GM21576 (cell line): ENCODE results near the gene BIRC7.
"Not testable (repeated sequence)": the region's sequence is repeated elsewhere in the genome, so short reads cannot be mapped to it uniquely, and the experiment has no call there.

Experiments
- ATAC-seq: cut with Tn5 transposase; IDR thresholded peaks from one replicate; pipeline ENCODE4 v1.9.1; 2021; ENCODE audit warnings: mild to moderate bottlenecking, moderate library complexity; ENCODE audit not compliant: unreplicated experiment

Gene BIRC7

DNA sequence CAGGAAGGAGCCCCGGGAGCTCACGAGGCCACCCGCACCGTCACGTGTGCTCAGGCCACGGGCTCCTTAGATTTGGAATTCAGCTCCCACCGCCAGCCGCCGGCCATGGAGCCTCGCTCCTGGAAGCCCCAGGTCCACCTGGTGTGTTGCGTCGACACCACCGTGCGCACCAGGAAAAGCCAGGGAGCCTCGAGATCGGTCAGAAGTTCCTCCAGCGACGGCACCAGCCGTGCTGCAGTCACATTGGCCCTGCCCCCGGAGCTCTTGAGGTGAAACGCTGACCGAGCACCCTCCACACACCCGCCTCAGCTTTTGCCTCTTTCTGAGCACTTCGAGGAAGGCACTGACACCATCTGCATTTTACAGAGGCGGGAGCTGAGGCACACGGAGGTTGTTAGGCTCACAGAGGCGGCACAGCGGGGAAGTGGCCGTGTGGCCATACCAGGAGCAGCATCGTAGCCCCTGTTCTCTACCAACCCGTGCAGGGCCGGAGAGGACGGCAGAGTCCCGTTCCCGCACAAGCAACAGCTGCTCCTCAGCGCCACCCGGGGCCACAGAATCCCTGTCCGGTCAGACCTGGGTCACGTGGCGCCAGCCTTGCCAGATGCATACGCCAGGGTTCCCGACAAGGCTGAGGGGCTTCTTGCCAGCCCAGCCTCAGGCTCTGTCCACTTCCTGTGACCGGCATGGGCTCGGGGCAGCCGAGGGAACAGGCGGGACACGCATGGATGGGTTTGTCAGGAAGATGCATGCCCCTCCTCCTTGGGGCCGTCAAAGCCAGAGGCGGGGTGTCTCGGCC, 11.0 kb downstream of the BIRC7 start:
- no peak for ATAC-seq

DNA sequence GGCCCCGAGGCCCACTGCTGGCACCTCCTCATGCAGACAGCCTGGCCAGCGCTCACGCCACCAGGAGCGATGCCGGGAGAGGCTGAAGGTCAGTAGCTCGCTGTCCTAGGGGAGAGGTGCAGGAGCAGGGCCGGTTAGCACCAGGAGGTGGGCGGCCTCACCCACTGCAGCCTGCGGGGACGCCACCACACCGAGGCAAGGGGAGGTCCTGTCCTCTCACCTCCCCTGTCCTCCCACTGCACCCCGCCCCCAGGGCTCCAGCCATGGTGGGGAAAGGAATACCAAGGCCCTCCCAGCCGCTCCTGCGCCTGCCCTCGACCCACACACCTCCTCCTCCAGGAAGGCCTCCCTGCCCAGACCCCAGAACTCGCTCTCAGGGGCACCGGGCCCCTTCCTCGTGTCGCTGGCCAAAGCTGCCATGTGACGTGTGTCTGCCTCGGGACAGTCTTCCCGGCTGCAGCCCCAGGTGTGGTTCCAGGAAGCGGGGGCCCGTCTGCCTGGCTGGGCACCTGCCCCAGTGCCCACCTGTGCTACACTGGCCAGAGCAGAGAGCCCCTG, 12.0 kb downstream of the BIRC7 start:
- no peak for ATAC-seq

DNA sequence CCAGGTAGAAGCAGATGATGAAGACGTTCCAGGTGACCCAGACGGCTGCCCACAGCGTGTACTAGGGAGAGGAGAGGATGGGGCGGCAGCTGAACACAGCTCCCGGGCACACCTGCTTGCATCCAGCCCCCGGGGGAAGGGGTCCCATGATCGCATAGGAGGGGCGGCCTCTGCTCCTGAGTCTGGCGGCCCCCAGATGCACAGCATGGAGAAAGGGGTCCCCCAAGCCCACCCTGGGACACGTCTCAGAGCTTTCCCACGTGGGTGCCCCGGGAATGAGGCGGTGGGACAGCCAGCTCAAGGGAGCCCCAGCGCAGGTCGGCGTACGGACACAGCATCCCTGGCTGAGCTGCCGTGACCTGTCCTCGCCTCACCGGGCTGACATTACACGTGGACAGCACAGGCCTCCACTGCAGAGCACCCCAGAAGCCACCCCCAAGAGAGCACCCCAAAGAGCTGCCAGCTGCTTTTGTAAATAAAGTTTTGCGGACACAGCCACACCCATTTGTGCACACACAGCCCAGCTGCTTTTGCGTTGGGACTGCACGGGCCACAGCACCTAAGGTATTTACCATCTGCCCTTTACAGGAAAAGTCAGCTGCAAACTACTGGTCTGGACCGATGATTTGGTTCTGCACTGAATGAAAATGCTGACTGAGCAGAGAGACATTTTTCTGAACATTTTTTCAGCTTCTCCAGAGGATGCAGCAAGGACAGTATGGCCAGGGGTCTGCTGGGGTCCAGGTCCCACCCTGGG, 13.3 kb downstream of the BIRC7 start:
- ATAC-seq: no peak

DNA sequence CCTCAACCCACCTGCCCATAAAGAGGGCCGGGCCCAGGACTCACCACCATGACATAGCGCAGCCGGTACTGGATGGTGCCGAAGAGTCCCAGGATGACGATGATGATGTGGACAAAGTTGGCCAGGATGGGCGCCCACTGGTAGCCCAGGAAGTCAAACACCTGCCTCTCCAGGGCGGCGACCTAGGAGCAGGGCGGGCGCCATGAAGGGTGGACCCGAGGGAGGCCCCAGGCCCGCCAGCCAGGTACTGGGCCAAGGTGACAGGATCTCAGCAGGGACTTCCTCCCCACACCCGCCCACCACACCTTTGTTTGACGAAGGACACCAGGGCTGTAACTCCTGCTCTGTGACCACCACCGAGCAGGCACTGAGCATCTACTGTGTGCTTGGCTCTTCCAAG, 14.2 kb downstream of the BIRC7 start:
- ATAC-seq: no peak

DNA sequence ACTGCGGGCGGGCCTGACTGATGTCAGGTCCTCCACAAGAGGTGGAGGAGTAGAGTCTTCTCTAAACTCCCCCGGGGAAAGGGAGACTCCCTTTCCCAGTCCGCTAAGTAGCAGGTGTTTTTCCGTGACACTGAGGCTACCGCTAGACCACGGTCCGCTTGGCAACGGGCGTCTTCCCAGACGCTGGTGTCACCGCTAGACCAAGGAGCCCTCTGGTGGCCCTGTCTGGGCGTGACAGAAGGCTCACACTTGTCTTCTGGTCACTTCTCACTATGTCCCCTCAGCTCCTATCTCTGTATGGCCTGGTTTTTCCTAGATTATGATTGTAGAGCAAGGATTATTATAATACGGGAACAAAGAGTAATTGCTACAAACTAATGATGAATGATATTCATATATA, 15.6 kb downstream of the BIRC7 start:
- not testable (repeated sequence) for ATAC-seq

DNA sequence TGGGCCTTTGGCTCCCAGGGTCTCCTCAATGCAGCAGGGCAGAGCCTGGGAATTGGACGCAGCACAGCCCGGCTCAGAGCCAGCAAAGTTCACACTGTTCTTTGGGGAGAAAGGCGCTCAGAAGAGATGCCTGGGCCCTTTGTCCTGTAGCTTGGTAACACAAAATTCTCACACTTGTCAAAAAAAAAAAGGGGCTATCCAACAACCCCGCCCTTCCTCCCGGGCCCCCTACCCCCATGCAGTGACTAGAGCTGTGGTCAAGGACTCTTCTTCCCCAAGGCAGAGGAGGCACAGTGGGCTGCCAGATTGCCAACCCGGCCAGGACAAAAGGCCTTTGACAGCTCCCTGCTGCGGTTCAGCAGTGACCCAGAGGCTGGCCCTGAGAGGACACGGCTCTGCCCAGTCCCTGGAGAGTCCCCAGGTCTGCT, 16.6 kb downstream of the BIRC7 start:
- no peak for ATAC-seq

DNA sequence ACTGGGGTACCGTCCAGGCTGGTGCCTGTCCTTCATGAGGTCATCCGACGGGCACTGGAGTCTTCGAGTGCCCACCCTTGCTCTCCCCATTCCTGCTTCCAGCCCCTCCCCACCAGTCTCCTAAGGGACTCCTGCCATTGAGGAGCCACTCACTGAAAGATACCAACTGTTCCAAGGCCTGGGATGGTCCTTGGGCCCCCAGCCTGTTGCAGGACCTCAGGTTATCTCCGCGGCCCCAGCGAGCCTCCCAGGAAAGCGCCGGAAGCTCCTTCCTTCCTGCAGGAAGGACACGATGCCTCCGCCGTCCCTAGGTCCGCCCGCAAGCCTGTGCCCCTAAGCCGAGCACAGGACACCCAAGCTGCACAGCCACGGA, 17.3 kb downstream of the BIRC7 start:
- no peak for ATAC-seq

DNA sequence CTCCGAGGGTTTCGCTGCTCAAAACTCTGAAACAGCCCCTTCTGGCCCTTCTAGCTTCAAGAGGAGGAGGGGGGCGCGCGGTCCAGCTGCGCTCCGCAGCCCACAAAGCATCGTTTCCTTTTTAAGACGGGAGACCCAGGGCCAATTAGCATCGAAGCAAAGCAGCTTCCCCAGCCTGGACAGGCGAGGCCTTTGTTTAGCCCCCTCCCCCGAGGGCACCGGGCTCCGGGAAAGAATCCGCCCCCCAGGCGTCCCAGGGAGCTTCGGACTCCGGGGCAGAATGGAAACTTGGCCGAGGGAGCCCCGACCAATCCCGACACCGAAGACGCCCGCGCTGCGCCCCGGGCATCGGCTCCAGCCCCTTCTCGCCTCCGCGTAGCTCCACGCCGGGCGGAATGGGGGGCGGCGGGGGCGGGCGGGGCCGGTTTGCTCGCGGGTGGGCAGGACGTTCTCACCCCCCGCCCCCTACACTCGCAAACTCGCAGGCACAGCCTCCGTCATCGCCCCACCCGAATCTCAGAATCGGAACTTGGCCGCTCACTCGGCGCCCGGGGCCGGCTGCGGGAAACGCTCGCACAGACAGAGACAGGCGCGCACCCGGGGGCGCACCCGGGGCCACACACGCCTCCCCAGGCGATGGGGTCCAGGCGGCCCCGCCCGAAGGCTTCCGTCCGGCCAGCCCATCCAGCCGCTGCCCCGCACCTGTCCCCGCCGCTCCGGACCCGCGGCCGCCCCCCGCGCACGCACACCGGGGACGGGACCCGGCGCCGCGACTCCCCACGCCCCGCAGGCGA, 17.9 kb downstream of the BIRC7 start:
- no peak for ATAC-seq

DNA sequence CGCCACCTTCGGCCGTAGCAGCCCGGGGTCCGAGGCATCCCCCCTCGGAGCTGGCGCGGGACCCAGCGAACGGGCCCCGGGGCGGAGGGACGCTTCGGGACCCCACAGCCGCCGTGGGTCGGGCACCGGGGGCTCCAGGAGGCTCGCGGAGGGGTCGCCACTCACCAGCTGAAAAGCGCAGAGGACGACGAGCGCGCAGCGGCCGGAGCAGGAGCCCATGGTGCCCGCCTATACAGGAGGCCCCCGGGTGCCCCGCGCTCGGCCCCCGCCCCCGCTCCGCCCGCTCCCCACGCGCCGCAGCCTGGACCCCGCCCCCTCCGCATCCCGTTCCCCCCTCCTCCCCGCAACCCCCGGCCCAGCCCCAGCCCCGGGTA, 18.5 kb downstream of the BIRC7 start, which contains the start of gene NKAIN4:
NKAIN4 (minus strand) TSS at position 232 of the 374 bp plus-strand sequence; CDS start at position 219, 13 bp downstream.
- no peak for ATAC-seq

DNA sequence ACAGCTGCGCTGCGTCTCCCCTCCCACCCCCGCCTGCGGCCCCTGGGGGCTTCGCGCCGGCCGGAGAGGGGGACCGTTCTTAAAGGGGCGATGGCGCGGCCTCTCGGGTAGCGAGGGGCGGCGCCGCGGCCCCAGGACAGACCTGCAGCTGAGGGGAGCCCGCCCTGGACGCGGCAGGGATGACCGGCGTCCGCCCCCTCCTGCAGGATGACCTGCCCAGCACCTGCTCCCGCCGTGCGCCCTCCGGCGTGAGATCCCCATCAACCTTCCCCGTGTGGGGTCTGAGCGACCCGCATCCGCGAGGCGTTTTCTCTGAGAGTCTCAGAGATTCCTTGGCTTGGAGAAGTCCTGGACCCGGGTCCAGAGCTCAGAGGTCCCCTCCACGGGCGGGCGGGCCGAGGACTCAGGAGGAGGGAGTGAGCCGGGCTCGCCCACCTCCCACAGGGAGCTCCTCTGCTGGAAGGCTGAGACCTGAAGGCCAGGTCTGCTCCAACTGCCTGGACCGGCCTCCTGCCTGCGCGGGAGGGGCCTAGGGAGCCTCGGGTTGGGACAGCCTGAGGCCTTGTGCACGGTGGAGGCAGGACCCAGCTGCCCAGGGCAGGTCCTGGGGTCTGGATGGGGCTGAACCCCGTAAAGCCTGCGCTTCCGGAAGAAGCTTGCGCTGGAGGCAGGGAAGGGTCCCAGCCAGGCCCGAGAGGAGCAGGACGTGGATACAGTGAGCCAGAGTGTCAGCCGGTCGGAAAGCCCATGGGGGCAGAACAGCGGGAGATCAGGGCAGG, 19.1 kb downstream of the BIRC7 start:
- ATAC-seq: no peak

DNA sequence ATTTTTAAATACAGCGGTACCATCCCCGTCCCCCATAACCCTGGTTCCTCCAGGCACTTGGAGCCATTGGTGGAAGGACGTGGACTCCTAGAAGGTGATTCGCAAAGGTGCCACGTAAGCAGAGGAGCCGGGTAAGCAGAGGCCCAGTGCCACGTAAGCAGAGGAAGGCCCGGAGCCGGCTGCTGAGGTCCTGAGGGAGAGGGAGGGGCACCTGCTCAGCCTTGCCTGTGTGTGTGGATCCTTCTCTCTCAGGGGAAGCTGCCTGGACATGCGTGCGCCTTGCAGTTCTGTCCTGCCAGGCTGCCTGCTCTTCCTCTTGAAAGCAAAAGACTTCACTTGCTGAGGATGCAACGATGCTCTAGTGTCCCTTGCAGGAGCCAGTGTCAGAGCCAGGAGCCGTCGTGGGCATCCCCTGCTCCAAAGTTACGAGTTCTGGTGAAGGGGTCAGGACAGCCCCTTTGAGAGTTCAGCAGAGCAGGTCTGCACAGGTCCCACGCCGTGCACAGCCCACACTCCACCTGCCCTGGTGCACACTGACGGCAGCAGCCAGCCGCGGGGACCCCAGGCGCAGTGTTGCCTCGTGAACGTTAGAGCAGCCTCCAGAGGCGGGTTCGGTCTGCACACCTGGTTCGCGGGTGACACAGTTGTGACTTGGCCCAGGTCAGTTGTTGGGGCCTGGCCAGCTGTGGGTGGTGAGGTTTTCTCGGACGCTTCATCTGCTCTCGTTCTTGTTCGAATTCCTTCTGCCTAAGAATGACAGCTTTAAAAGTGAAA, 20.4 kb downstream of the BIRC7 start:
- ATAC-seq: no peak

DNA sequence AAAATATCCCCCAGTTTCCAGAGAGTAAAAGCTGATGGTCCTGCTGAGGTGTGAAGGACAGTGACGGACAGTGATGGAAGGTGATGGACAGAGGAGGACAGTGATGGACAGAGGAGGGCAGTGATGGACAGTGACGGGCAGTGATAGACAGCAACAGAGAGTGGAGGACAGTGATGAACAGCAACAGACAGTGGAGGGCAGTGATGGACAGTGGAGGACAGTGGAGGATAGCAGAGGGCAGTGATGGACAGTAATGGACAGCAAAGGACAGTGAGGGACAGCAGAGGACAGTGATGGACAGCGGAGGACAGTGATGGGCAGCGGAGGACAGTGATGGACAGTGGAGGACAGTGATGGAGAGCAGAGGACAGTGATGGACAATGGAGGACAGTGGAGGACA, 21.2 kb downstream of the BIRC7 start:
- no peak for ATAC-seq

DNA sequence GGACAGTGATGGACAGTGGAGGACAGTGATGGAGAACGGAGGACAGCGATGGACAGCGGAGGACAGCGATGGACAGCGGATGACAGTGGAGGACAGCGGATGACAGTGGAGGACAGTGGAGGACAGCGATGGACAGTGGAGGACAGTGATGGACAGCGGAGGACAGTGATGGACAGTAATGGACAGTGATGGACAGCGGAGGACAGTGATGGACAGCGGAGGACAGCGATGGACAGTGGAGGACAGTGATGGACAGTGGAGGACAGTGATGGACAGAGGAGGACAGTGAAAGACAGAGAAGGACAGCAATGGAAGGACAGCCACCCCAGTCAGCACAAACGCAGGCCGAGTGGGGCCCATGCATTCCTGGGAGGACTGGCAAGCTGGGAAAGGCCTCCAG, 21.9 kb downstream of the BIRC7 start:
- no peak for ATAC-seq

DNA sequence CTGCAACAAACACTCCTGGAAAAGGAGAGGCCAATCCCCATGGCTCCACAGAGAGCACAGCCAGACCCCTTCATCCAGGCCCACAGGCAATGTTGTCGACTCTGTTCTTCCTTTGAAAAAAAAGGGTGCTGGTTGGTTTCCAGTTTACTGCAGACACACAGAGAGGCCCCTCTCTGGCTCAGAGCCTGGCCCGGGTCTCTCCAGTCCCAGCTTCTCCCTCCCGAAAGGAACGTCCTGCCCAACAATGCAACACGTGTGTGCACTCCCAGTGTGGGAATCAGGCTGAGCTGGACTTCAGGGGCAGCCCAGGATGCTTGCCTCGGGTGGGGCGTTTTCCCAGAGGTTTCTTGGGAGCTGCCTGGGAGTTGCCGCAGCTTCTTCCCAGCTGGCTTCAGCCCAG, 23.1 kb downstream of the BIRC7 start:
- ATAC-seq: no peak

DNA sequence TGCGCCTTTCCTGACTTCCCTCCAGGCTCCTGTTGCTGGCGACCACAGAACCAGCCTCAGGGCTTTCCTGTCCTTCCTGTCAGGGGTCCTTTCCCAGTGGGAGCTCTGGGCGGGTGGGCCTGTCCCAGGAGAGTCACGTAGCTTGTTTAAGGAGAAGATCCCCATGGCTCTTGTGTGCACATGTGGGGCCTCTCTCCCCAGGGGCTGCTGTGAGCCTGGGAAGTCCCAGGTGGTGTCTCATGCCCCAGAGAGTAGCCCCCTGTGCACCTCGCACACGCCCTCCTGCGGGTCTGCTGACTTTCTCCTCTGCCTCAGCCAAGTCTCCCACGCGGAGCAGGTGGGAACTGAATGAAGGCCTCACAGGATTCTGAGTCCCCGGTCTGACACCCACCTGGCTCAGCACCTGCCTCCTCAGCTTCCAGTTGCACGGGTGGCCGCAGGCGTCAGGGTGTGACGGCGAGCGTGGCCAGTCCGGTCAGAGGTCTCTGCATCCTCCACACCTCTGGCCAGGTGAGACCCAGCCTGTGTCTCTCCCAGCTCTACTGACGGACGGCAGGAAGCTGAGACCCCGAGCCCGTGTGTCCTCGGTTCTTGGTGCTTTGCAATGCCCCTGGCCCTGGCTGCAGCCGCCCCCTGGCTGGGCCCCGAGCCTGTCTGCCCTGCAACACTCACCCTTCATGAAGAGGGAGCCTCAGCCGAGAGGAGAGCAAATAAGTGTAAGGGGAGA, 24.2 kb downstream of the BIRC7 start:
- no peak for ATAC-seq

DNA sequence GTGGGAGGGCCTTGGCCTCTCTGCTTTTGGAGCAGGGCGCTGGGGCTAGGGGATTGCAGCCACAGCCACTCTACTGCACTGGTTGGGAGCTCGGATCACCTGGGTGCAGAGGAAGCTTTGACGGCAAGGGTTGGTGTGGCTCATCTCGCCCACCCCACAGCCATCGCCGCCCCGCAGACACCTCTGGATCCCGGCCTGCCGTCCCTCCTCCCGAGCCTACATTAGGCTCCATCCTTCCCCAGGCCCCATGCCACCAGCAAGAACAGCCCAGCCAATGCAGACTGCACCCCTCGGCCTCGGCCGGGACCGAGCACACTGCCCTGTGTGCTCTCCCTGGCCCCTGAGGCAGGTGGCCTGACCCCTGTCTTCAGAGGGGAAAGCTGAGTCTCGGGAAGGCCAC, 24.8 kb downstream of the BIRC7 start:
- ATAC-seq: no peak

DNA sequence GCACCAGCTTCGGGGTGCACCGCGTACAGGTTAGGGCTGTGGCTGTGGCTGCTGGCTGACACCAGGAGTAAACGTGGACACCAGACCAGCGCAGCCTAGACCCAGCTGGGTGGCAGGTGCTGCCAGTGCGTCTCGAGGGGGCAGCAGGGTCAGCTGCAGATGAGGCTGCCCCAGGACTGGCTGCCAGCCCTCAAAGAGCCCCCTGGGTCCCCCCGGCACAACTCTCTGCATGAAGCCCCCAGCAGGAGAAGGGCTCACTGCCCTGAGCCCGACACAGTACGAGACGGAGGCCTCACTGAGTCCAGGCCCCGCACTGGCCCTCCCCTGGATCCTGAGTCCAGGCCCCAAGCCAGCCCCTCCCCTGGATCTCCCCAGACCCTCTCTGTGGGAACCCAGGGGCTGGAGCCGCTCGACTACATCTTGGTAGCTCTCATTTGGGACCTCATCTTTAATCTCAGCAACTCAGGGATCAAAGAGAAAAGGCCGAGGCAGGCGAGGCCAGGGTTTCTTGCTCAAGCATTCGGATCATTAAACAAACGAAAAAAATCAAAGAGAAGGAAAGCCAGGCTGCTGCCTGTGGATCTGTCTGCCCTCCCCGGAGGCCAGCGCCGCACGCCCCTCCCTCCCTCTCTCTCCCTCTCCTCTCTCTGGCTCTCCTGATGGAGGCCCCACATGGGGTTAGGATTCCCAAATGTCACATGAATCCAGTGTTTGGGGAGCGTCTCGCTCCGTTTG, 25.5 kb downstream of the BIRC7 start:
- ATAC-seq: no peak

DNA sequence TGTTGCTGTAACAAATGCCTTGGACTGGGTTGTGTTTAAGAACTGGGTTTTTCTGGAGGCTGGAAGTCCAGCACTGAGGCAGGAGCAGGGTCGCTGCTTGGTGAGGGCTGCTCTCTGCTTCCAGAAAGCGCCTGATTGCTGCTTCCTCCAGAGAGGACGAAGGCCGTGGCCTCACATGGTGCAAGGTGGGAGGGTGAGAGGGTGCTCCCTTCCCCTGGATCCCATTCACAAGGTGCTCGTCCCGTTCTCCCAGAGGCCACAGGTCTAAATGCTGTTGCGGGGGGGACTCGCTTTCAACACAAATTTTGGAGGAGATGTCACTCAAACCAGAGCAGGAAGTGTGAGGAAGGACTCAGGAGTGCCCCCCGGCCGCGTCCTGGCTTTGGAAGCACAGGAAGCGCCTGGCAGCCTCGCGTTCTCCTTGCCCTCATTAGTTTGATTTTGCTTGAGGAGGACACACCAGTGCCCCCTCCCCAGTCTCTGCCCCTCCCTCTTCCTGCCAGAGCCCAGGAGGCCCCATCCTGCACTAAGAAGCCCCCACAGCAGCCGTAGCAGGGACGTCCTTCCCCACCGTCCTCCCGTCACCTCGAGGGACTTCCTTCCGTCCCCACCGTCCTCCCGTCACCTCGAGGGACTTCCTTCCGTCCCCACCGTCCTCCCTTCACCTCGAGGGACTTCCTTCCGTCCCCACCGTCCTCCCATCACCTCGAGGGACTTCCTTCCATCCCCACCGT, 26.3 kb downstream of the BIRC7 start:
- ATAC-seq: no peak
